T-helper 1 cell treated with Interleukin-12 subunit alpha and Interleukin-12 subunit beta and Interleukin-4 antibody, amounts not matched to agents 30 μg/mL and 1 μg/mL, for 36 hours (primary cell): ENCODE data around the gene MAP3K20.
A peak's percentile ranks its signal among the peaks of the same experiment; 100 is the strongest.
"Not testable (repeated sequence)": the region's sequence is repeated elsewhere in the genome, so short reads cannot be mapped to it uniquely, and the experiment has no call there.

ENCODE experiments used
- H3K27ac Mint-ChIP-seq: one replicate; pipeline ENCODE4 v1.8.0; 2021; ENCODE audit warnings: mild to moderate bottlenecking, mixed read lengths
- H3K27me3 Mint-ChIP-seq: one replicate; pipeline ENCODE4 v1.8.0; 2021; ENCODE audit warnings: low read depth, mixed read lengths
- H3K36me3 Mint-ChIP-seq: one replicate; pipeline ENCODE4 v1.8.0; 2021; ENCODE audit warnings: low read depth, mixed read lengths
- H3K4me1 Mint-ChIP-seq: one replicate; pipeline ENCODE4 v1.8.0; 2021; ENCODE audit warnings: low read depth, mixed read lengths
- H3K4me3 Mint-ChIP-seq: one replicate; pipeline ENCODE4 v1.8.0; 2021; ENCODE audit warnings: mild to moderate bottlenecking, moderate library complexity, mixed read lengths
- H3K9me3 Mint-ChIP-seq: one replicate; pipeline ENCODE4 v1.8.0; 2021; ENCODE audit warnings: mixed read lengths

Gene MAP3K20

GRCh38 chr2:173117678-173118077 lies 42.0 kb downstream of the MAP3K20 start:
- Mint-ChIP-seq H3K36me3 (peaks cover 7% of the 10 kb centered on the region), H3K4me3 (no peak overlapping the region), H3K4me1 (peaks cover 17% of the 10 kb centered on the region), H3K27me3 (peaks cover 11% of the 10 kb centered on the region), H3K9me3 (peaks cover 14% of the 10 kb centered on the region), H3K27ac (no peak overlapping the region)

- peaks cover 11% of the 10 kb centered on the region for H3K4me1 Mint-ChIP-seq
- peaks cover 4% of the 10 kb centered on the region for H3K27me3 Mint-ChIP-seq
- H3K9me3 Mint-ChIP-seq = peaks cover 6% of the 10 kb centered on the region
- no peak overlapping the region for H3K27ac Mint-ChIP-seq
- peaks cover 8% of the 10 kb centered on the region for H3K36me3 Mint-ChIP-seq
- H3K4me3 Mint-ChIP-seq = no peak overlapping the region
These were observed 42.7 kb downstream of the MAP3K20 start for GRCh38 chr2:173118395-173118794.

GRCh38 chr2:173119069-173119807 lies 43.6 kb downstream of the MAP3K20 start:
- peaks cover 6% of the 10 kb centered on the region for H3K9me3 Mint-ChIP-seq
- peaks cover 9% of the 10 kb centered on the region for H3K36me3 Mint-ChIP-seq
- H3K4me3 Mint-ChIP-seq = no peak overlapping the region
- peaks cover 13% of the 10 kb centered on the region for H3K4me1 Mint-ChIP-seq
- H3K27ac Mint-ChIP-seq = no peak overlapping the region
- H3K27me3 Mint-ChIP-seq = peaks cover 4% of the 10 kb centered on the region

GRCh38 chr2:173119944-173120343 lies 44.3 kb downstream of the MAP3K20 start:
- Mint-ChIP-seq H3K4me1 (peaks cover 13% of the 10 kb centered on the region), H3K36me3 (peaks cover 9% of the 10 kb centered on the region), H3K4me3 (no peak overlapping the region), H3K27me3 (peaks cover 4% of the 10 kb centered on the region), H3K27ac (no peak overlapping the region), H3K9me3 (peaks cover 5% of the 10 kb centered on the region)

GRCh38 chr2:173122936-173123335 lies 47.3 kb downstream of the MAP3K20 start:
- H3K27me3 Mint-ChIP-seq = peaks cover 5% of the 10 kb centered on the region
- peaks cover 9% of the 10 kb centered on the region for H3K36me3 Mint-ChIP-seq
- no peaks in the 10 kb centered on the region for H3K9me3 Mint-ChIP-seq
- no peak overlapping the region for H3K27ac Mint-ChIP-seq
- H3K4me1 Mint-ChIP-seq = peaks cover 16% of the 10 kb centered on the region
- H3K4me3 Mint-ChIP-seq = no peak overlapping the region

- Mint-ChIP-seq H3K36me3 (peaks cover 11% of the 10 kb centered on the region), H3K9me3 (no peaks in the 10 kb centered on the region), H3K27me3 (peaks cover 5% of the 10 kb centered on the region), H3K4me1 (peaks cover 12% of the 10 kb centered on the region), H3K27ac (no peak overlapping the region), H3K4me3 (no peak overlapping the region)
These were observed 48.8 kb downstream of the MAP3K20 start for GRCh38 chr2:173124441-173124840.

- Mint-ChIP-seq H3K27me3 (peaks cover 20% of the 10 kb centered on the region), H3K27ac (no peak overlapping the region), H3K9me3 (no peaks in the 10 kb centered on the region), H3K4me1 (peaks cover 8% of the 10 kb centered on the region), H3K36me3 (peaks cover 14% of the 10 kb centered on the region), H3K4me3 (no peak overlapping the region)
These were observed 51.2 kb downstream of the MAP3K20 start for GRCh38 chr2:173126819-173127218.

- H3K27ac Mint-ChIP-seq, H3K9me3 Mint-ChIP-seq: not testable (repeated sequence)
- peaks cover 12% of the 10 kb centered on the region for H3K36me3 Mint-ChIP-seq
These were observed 52.5 kb downstream of the MAP3K20 start for GRCh38 chr2:173128132-173128531.

GRCh38 chr2:173130496-173131465 lies 55.1 kb downstream of the MAP3K20 start:
- Mint-ChIP-seq H3K4me1 (peaks cover 34% of the 10 kb centered on the region), H3K36me3 (peaks cover 9% of the 10 kb centered on the region), H3K27me3 (peaks cover 35% of the 10 kb centered on the region), H3K9me3 (no peaks in the 10 kb centered on the region), H3K27ac (no peak overlapping the region), H3K4me3 (no peak overlapping the region)

More at GRCh38 chr2:173128132-173128531, 52.5 kb downstream of the MAP3K20 start:
- H3K27me3 Mint-ChIP-seq = peaks cover 29% of the 10 kb centered on the region
- H3K4me1 Mint-ChIP-seq = peaks cover 17% of the 10 kb centered on the region
- H3K4me3 Mint-ChIP-seq = not testable (repeated sequence)

- Mint-ChIP-seq H3K27me3 (peaks cover 30% of the 10 kb centered on the region), H3K27ac (peak overlapping the region; percentile 22), H3K9me3 (no peaks in the 10 kb centered on the region), H3K4me3 (no peak overlapping the region), H3K36me3 (peaks cover 9% of the 10 kb centered on the region), H3K4me1 (peaks cover 47% of the 10 kb centered on the region)
These were observed 56.9 kb downstream of the MAP3K20 start for GRCh38 chr2:173132531-173132930.

- Mint-ChIP-seq H3K4me3 (peak overlapping the region; percentile 55), H3K27me3 (peaks cover 34% of the 10 kb centered on the region), H3K4me1 (peaks cover 55% of the 10 kb centered on the region), H3K36me3 (peaks cover 8% of the 10 kb centered on the region), H3K9me3 (no peaks in the 10 kb centered on the region), H3K27ac (peak overlapping the region; percentile 53)
These were observed 59.1 kb downstream of the MAP3K20 start for GRCh38 chr2:173134703-173135102.

- Mint-ChIP-seq H3K9me3 (peaks cover 4% of the 10 kb centered on the region), H3K4me3 (peak overlapping the region; percentile 14), H3K36me3 (peaks cover 6% of the 10 kb centered on the region), H3K4me1 (peaks cover 52% of the 10 kb centered on the region), H3K27me3 (peaks cover 29% of the 10 kb centered on the region), H3K27ac (no peak overlapping the region)
These were observed 60.4 kb downstream of the MAP3K20 start for GRCh38 chr2:173136067-173136466.

- Mint-ChIP-seq H3K4me1 (peaks cover 52% of the 10 kb centered on the region), H3K4me3 (peak overlapping the region; percentile 14)
These were observed 61.0 kb downstream of the MAP3K20 start for GRCh38 chr2:173136599-173136998.

GRCh38 chr2:173137610-173138009 lies 62.0 kb downstream of the MAP3K20 start:
- peaks cover 9% of the 10 kb centered on the region for H3K36me3 Mint-ChIP-seq
- H3K4me1 Mint-ChIP-seq = peaks cover 45% of the 10 kb centered on the region

More at GRCh38 chr2:173136599-173136998, 61.0 kb downstream of the MAP3K20 start:
- H3K27me3 Mint-ChIP-seq = peaks cover 24% of the 10 kb centered on the region
- H3K9me3 Mint-ChIP-seq = peaks cover 10% of the 10 kb centered on the region
- H3K27ac Mint-ChIP-seq = no peak overlapping the region
- H3K36me3 Mint-ChIP-seq = peaks cover 12% of the 10 kb centered on the region

More at GRCh38 chr2:173137610-173138009, 62.0 kb downstream of the MAP3K20 start:
- Mint-ChIP-seq H3K27me3 (peaks cover 18% of the 10 kb centered on the region), H3K4me3 (no peak overlapping the region), H3K9me3 (peaks cover 15% of the 10 kb centered on the region), H3K27ac (no peak overlapping the region)
